HUES6 (cell line): ENCODE data around the gene SMIM32.

Experiments
- H3K27ac ChIP-seq: 2 replicates; pipeline ENCODE4 v1.7.0; 2013; ENCODE audit warnings: low read depth, mild to moderate bottlenecking, low read length, inconsistent platforms
- H3K27me3 ChIP-seq: 2 replicates; pipeline ENCODE4 v1.6.1; 2013; ENCODE audit warnings: low read length; ENCODE audit not compliant: control insufficient read depth, insufficient read depth
- H3K36me3 ChIP-seq: 2 replicates; pipeline ENCODE4 v1.6.1; 2013; ENCODE audit warnings: low read length; ENCODE audit not compliant: control insufficient read depth, insufficient read depth
- H3K4me1 ChIP-seq: 2 replicates; pipeline ENCODE4 v1.6.1; 2013; ENCODE audit warnings: low read length; ENCODE audit not compliant: control insufficient read depth, insufficient read depth
- H3K4me3 ChIP-seq: 2 replicates; pipeline ENCODE4 v1.5.1; 2013; ENCODE audit warnings: low read depth, low read length
- H3K9ac ChIP-seq: one replicate; pipeline ENCODE4 v1.6.1; 2013; ENCODE audit warnings: mild to moderate bottlenecking, low read length
- H3K9me3 ChIP-seq: 2 replicates; pipeline ENCODE4 v1.6.1; 2013; ENCODE audit warnings: low read depth, low read length; ENCODE audit not compliant: control insufficient read depth, insufficient read depth

SMIM32 gene

GRCh38 chr5:136222580-136223235 is 29.7 kb upstream of the SMIM32 start:
- Histone ChIP-seq H3K9me3 (peaks cover 25% of the 10 kb centered on the region), H3K27ac (no peak overlapping the region), H3K4me1 (0 out of 2 replicates have a peak, but pooled peaks cover 4% of the 10 kb centered on the region), H3K4me3 (no peak overlapping the region), H3K9ac (no peak overlapping the region), H3K27me3 (no peaks in the 10 kb centered on the region; the same call in 1 of the 2 replicates), H3K36me3 (no peaks in the 10 kb centered on the region)

- Histone ChIP-seq H3K9ac (no peak overlapping the region), H3K27ac (no peak overlapping the region), H3K27me3 (no peaks in the 10 kb centered on the region; the same call in 1 of the 2 replicates), H3K36me3 (no peaks in the 10 kb centered on the region), H3K4me3 (no peak overlapping the region), H3K9me3 (peaks cover 25% of the 10 kb centered on the region), H3K4me1 (0 out of 2 replicates have a peak, but pooled peaks cover 4% of the 10 kb centered on the region)
Observed at GRCh38 chr5:136221340-136221739, 28.4 kb upstream of the SMIM32 start.

- Histone ChIP-seq H3K36me3 (no peaks in the 10 kb centered on the region), H3K9ac (no peak overlapping the region), H3K27ac (no peak overlapping the region), H3K4me1 (no peaks in the 10 kb centered on the region), H3K9me3 (peaks cover 13% of the 10 kb centered on the region), H3K27me3 (peaks cover 3% of the 10 kb centered on the region; the same call in 1 of the 2 replicates), H3K4me3 (no peak overlapping the region)
Observed at GRCh38 chr5:136216230-136216629, 23.3 kb upstream of the SMIM32 start.

GRCh38 chr5:136215812-136216211 is 22.9 kb upstream of the SMIM32 start:
- no peaks in the 10 kb centered on the region for H3K36me3 ChIP-seq
- H3K9me3 ChIP-seq = peaks cover 9% of the 10 kb centered on the region
- H3K4me1 ChIP-seq = no peaks in the 10 kb centered on the region
- no peak overlapping the region for H3K27ac ChIP-seq
- H3K27me3 ChIP-seq = peaks cover 6% of the 10 kb centered on the region; the same call in 1 of the 2 replicates
- H3K9ac ChIP-seq = no peak overlapping the region
- no peak overlapping the region for H3K4me3 ChIP-seq

GRCh38 chr5:136213919-136214493 is 21.0 kb upstream of the SMIM32 start:
- Histone ChIP-seq H3K4me3 (no peak overlapping the region), H3K27ac (no peak overlapping the region), H3K9ac (no peak overlapping the region), H3K27me3 (peaks cover 24% of the 10 kb centered on the region), H3K36me3 (no peaks in the 10 kb centered on the region), H3K4me1 (no peaks in the 10 kb centered on the region), H3K9me3 (no peaks in the 10 kb centered on the region)

GRCh38 chr5:136212252-136212721 is 19.3 kb upstream of the SMIM32 start:
- Histone ChIP-seq H3K4me1 (no peaks in the 10 kb centered on the region), H3K4me3 (no peak overlapping the region)

GRCh38 chr5:136211282-136212040 is 18.5 kb upstream of the SMIM32 start:
- H3K36me3 ChIP-seq = no peaks in the 10 kb centered on the region
- no peak overlapping the region for H3K27ac ChIP-seq
- H3K9ac ChIP-seq = no peak overlapping the region
- no peak overlapping the region for H3K4me3 ChIP-seq
- peaks cover 49% of the 10 kb centered on the region for H3K27me3 ChIP-seq
- no peaks in the 10 kb centered on the region for H3K9me3 ChIP-seq
- H3K4me1 ChIP-seq = no peaks in the 10 kb centered on the region

More at GRCh38 chr5:136212252-136212721, 19.3 kb upstream of the SMIM32 start:
- no peak overlapping the region for H3K27ac ChIP-seq
- no peaks in the 10 kb centered on the region for H3K9me3 ChIP-seq
- peaks cover 41% of the 10 kb centered on the region for H3K27me3 ChIP-seq
- H3K9ac ChIP-seq = no peak overlapping the region
- no peaks in the 10 kb centered on the region for H3K36me3 ChIP-seq

- H3K9ac ChIP-seq = no peak overlapping the region
- H3K9me3 ChIP-seq = peaks cover 2% of the 10 kb centered on the region; the same call in 1 of the 2 replicates
- H3K36me3 ChIP-seq = no peaks in the 10 kb centered on the region
- H3K27me3 ChIP-seq = peaks cover 61% of the 10 kb centered on the region
- no peaks in the 10 kb centered on the region for H3K4me1 ChIP-seq
- no peak overlapping the region for H3K4me3 ChIP-seq
- H3K27ac ChIP-seq = no peak overlapping the region
Observed at GRCh38 chr5:136210259-136210658, 17.3 kb upstream of the SMIM32 start.

GRCh38 chr5:136209346-136209910 is 16.5 kb upstream of the SMIM32 start:
- Histone ChIP-seq H3K27ac (no peak overlapping the region), H3K9ac (no peak overlapping the region), H3K9me3 (peaks cover 3% of the 10 kb centered on the region; the same call in 1 of the 2 replicates), H3K36me3 (no peaks in the 10 kb centered on the region), H3K27me3 (peaks cover 69% of the 10 kb centered on the region), H3K4me3 (no peak overlapping the region), H3K4me1 (no peaks in the 10 kb centered on the region)

GRCh38 chr5:136208916-136209315 is 16.0 kb upstream of the SMIM32 start:
- H3K9me3 ChIP-seq = peaks cover 3% of the 10 kb centered on the region; the same call in 1 of the 2 replicates
- no peak overlapping the region for H3K4me3 ChIP-seq
- no peaks in the 10 kb centered on the region for H3K4me1 ChIP-seq
- no peak overlapping the region for H3K9ac ChIP-seq
- peaks cover 75% of the 10 kb centered on the region for H3K27me3 ChIP-seq
- no peaks in the 10 kb centered on the region for H3K36me3 ChIP-seq
- no peak overlapping the region for H3K27ac ChIP-seq
